CD4-positive, alpha-beta T cell treated with Interleukin-10 for 1 hour (primary cell): Measurements from ENCODE around the gene ATXN1.
"Not testable (repeated sequence)": the region's sequence is repeated elsewhere in the genome, so short reads cannot be mapped to it uniquely, and the experiment has no call there.

Experiments used
- DNase-seq: peaks from one replicate; pipeline ENCODE4 v3.0.0-alpha.2; 2020

The ATXN1 gene

GRCh38 chr6:16400248-16400760 lies 361.0 kb downstream of the ATXN1 start:
- no peak for DNase-seq

GRCh38 chr6:16399695-16400094 lies 361.6 kb downstream of the ATXN1 start:
- no peak for DNase-seq

- DNase-seq, result no peak
These were observed 362.1 kb downstream of the ATXN1 start for GRCh38 chr6:16399158-16399557.

DNA sequence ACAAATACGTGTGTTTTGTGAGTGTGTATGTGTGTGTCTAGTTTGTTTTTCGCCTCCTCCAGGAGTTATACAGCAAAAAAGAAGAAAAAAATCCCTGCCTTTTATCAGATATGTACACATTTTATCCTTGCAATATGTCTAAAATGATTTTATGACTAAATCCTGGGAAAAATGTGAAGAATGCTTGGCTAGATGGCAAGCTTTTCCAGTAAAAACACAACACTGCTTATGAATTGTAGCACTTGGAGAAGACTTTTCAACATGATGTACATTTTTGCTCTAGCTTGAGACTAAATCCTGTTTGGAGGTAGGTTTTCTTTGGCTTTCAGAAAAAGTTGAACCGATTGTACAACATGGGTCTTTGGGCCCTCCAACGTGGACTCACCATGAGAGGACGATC lies 362.7 kb downstream of the ATXN1 start:
- DNase-seq, result no peak

GRCh38 chr6:16397623-16398022 lies 363.6 kb downstream of the ATXN1 start:
- DNase-seq, result no peak

- DNase-seq, result no peak
These were observed 364.6 kb downstream of the ATXN1 start for GRCh38 chr6:16396497-16397319.

GRCh38 chr6:16394632-16395031 lies 366.6 kb downstream of the ATXN1 start:
- DNase-seq, result no peak

GRCh38 chr6:16393326-16393725 lies 367.9 kb downstream of the ATXN1 start:
- DNase-seq, result no peak

DNA sequence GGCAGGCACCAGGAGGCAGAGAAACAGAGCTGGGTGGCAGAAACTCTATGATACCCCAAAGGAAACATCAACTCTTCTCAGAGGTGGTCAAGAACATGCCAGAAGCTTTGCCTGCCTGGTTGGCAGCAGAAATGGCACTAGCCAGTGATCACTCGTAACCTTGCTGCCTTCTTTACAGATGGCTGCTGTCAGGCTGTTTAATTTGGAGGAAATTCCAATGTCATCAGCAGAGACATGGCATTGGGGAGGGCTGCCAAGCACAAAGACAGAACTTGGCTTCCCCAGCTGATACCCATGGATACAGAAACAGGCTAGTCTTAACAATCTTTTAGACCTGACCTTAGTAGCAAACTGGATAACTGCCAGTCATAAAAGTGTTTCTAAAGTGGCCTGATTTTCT lies 369.2 kb downstream of the ATXN1 start:
- no peak for DNase-seq

DNA sequence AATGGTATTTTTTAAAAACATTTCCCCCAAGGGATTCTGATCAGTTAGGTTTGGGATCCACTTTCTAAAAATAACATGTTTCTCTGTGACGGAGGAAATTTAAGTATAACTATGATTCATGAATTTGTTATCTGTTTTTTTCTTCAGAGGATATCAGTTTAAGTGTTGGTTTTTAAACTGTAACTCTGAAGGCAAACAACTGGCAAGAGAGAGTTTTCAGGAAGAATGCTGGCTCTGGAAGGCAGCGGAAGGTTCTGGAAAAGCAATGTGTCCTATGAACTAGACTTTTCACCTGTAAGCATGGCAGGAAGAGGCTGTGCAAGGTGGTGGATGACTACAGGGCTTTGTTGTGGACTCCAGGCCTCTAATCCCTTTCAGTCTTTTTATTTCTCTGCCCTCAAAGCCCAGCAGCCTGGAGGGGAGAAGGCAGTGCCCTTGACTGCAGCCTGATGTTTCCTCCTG lies 369.8 kb downstream of the ATXN1 start:
- no peak for DNase-seq

DNA sequence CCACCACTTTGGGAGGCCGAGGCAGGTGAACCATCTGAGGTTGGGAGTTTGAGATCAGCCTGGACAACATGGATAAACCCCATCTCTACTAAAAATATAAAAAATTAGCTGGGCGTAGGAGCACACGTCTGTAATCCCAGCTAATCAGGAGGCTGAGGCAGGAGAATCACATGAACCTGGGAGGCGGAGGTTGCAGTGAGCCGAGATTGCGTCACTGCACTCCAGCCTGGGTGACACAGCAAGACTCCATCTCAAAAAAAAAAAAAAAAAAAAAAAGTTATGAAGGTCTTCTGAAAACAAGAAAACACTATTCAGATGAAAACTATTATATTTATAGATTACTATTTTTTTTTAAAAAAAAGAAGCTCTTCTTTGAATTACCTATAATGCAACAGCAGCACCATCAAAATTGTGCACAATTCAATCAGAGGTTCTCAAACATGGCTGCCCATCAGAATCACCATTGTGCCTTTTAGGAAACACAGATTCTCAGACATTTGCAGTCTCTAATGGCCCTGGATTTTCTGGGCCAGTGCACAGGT lies 370.3 kb downstream of the ATXN1 start:
- not testable (repeated sequence) for DNase-seq

GRCh38 chr6:16389642-16390041 lies 371.6 kb downstream of the ATXN1 start:
- DNase-seq, result no peak

GRCh38 chr6:16388488-16388887 lies 372.8 kb downstream of the ATXN1 start:
- no peak for DNase-seq

GRCh38 chr6:16386057-16386456 lies 375.2 kb downstream of the ATXN1 start:
- no peak for DNase-seq

DNA sequence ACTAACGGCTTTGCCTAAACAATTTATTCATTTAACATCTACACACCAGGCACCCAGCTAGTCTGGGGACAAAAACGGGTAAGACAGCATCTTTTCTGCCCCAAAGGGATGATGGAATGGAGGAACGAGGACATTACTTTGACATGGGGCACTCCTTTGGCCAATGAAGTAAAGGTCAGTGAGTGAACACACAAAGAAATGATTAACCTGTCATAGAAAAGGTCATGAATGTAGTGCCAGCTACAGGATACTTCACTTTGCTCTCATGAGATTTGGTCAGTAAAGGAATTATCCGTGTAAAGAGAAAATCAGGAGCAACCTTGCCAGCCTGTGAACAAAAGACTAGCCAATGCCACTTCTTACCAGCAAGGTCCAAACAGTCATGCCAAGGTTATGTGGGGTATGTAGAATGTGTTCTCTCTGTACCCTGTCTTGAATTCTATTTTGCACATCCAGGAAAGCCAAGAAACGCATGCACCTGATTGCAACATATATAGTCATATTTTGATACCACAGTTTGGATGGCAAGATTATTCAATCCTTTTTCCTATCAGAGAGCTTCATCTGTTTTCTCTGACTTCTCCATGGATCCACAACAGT lies 377.6 kb downstream of the ATXN1 start:
- no peak for DNase-seq

DNA sequence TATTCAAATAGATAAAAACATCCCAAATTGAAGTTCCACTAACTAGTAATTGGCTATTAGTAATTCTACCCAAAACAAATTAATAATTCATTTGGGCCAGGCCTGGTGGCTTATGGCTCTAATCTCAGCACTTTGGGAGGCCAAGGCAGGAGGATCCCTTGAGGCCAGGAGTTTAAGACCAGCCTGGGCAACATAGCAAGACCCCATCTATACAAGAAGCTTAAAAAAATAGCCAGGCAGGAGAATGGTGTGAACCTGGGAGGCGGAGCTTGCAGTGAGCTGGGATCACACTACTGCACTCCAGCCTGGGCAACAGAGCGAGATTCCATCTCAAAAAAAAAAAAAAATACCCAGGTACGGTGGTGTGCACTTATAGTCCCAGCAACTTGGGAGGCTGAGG lies 379.3 kb downstream of the ATXN1 start:
- DNase-seq, result not testable (repeated sequence)

- DNase-seq, result no peak
These were observed 380.9 kb downstream of the ATXN1 start for GRCh38 chr6:16380220-16380809.

GRCh38 chr6:16378360-16378759 lies 382.9 kb downstream of the ATXN1 start:
- DNase-seq, result not testable (repeated sequence)

DNA sequence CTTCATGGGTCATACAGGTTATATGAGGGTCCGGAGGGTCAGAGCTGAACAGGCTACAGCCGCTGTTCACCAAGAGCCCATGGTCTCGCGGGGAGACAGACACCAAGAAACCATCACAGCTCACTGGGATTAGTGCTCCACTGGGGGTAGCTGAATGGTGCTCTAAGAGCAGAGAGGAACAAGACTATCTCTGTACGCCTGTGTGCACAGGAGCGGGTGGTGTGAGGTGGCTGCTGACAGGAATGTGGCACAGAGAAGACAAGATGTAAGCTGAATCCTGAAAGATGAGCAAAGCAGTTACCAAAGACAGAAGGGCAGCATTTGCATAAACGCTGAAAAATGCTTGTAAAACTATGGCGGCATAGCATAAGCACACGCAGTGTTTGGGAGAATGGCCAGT lies 383.8 kb downstream of the ATXN1 start:
- DNase-seq, result no peak

- no peak for DNase-seq
These were observed 385.4 kb downstream of the ATXN1 start for GRCh38 chr6:16375843-16376242.

DNA sequence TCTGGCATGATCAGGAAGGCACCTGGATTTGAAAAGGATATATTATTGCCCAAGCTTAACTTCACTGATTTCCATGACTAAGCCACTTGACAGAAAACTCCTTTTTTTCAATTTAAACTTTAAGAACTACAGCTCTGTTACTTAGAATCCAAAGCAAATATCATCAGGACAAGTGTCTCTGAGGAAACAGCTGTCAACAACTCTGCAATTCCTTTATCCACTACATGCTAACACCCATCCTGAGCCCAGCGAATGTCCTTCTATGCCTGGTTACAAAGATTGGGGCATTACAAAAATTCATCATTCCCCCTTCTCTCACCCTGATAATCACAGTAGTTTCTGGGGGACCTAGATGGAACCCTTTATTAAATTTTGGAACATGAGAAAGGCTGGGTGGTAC lies 386.1 kb downstream of the ATXN1 start:
- no peak for DNase-seq

GRCh38 chr6:16374461-16375200 lies 386.6 kb downstream of the ATXN1 start:
- no peak for DNase-seq

DNA sequence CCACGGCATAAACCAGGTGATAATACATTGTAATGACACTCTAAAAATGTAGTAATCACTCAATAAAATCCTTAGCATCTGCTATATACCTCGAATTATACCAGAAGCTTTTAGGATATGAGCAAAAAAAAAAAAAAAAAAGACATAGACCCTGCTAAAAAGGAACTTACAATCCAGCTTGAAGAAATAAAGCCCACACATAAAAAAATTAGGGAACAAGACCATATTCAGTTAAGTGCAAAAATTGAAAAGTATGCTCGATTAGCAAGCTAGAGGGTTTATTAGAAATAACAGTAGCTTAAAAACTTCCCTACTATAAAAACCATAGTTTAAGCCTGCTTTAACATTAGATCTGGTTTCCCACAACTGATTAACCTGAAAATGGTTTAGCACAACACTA lies 387.2 kb downstream of the ATXN1 start:
- no peak for DNase-seq
